ENCODE measurements around the gene IL17RD. TPM values are rescaled to one million over a fixed set of nuclear protein-coding genes. Genes with fewer than 3 reads are reported as not detected.

The IL17RD gene
- total and polyA plus RNA-seq, 2 donors (not counting 1 experiment from before 2014, with no cell fraction given), result 0.05 TPM; not detected in 1

DNA sequence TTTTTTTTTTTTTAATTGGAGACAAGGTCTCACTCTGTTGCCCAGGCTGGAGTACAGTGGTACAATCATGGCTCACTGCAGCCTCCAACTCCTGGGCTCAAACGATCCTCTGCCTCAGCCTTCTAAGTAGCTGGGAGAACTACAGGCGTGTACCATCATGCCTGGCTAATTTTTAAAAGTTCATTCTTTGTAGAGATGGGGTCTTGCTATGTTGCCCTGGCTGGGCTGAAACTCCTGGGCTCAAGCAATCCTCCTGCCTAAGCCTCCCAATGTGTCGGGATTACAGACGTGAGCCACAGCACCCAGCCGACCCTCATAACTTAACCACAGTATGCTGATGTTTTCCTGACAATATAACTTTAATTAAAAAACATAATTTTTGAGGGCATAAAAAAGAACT lies 24.3 kb downstream of the IL17RD start:
- Mint-ChIP-seq H3K27ac (no peak overlapping the region), H3K4me3 (no peak overlapping the region), H3K9me3 (ENCODE audit: insufficient read depth) (no peaks in the 10 kb centered on the region), H3K4me1 (no peaks in the 10 kb centered on the region), H3K27me3 (peaks cover 53% of the 10 kb centered on the region)
- Histone ChIP-seq H2AFZ (ENCODE audit: insufficient read depth, low read depth, low read length, poor library complexity, severe bottlenecking) (no peak overlapping the region), H3K27me3 (replicated peaks in 1 of 4; ENCODE audit: control extremely low read depth in 1 of 4, control insufficient read depth in 3 of 4, insufficient read depth in 4 of 4, low read length in 3 of 4) (peaks cover 0 to 12% (median 2%) of the 10 kb centered on the region in 4 experiments), H3K27ac (ENCODE audit: low read length in 2 of 2) (no peak overlapping the region), H3K79me2 (ENCODE audit: control insufficient read depth, insufficient read depth, low read length) (no peaks in the 10 kb centered on the region), H3K36me3 (replicated peaks in 1 of 2; ENCODE audit: control extremely low read depth in 1 of 2, control insufficient read depth in 1 of 2, extremely low read depth in 1 of 2, insufficient read depth in 2 of 2, low read length in 1 of 2) (no peaks in the 10 kb centered on the region), H4K20me1 (ENCODE audit: control insufficient read depth, insufficient read depth, low read length, poor library complexity, severe bottlenecking) (no peaks in the 10 kb centered on the region), H3K9ac (ENCODE audit: low read length) (no peak overlapping the region), H3K4me2 (replicated peaks; ENCODE audit: low read depth, low read length, poor library complexity, severe bottlenecking) (no peak overlapping the region), H3K4me3 (ENCODE audit: control extremely low read depth in 1 of 5, extremely low read depth in 1 of 5, insufficient read depth in 1 of 5, low read depth in 2 of 5, low read length in 4 of 5) (no peak overlapping the region), H3K9me3 (ENCODE audit: control extremely low read depth in 1 of 3, control insufficient read depth in 2 of 3, insufficient read depth in 1 of 3, low read length in 2 of 3) (no peaks in the 10 kb centered on the region), H3K4me1 (ENCODE audit: control insufficient read depth in 2 of 2, insufficient read depth in 2 of 2, low read length in 2 of 2) (no peaks in the 10 kb centered on the region)
- intact Hi-C loops (cut with micrococcal nuclease), result no loop called here
- ChIA-PET POLR2A (no interaction called here), CTCF (interaction anchor here (1.4 kb wide), 1 partner anchor 29 kb away, joined by 3 read pairs; no protein-coding TSS in a partner anchor)
- ATAC-seq (ENCODE audit: low read depth), result no peak
- DNase-seq, result no peak
- TF ChIP-seq, protein P1, sequence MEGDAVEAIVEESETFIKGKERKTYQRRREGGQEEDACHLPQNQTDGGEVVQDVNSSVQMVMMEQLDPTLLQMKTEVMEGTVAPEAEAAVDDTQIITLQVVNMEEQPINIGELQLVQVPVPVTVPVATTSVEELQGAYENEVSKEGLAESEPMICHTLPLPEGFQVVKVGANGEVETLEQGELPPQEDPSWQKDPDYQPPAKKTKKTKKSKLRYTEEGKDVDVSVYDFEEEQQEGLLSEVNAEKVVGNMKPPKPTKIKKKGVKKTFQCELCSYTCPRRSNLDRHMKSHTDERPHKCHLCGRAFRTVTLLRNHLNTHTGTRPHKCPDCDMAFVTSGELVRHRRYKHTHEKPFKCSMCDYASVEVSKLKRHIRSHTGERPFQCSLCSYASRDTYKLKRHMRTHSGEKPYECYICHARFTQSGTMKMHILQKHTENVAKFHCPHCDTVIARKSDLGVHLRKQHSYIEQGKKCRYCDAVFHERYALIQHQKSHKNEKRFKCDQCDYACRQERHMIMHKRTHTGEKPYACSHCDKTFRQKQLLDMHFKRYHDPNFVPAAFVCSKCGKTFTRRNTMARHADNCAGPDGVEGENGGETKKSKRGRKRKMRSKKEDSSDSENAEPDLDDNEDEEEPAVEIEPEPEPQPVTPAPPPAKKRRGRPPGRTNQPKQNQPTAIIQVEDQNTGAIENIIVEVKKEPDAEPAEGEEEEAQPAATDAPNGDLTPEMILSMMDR (IDR thresholded peaks at IDR 0.05), result no peak
- TF ChIP-seq EZH2 (IDR thresholded peaks at IDR 0.05; ENCODE audit: borderline replicate concordance, insufficient read depth, low read depth, low read length, poor library complexity, severe bottlenecking), result no peak
- WGBS (ENCODE audit: insufficient coverage), result no CpG with 5 or more reads among the region's 5 CpGs

DNA sequence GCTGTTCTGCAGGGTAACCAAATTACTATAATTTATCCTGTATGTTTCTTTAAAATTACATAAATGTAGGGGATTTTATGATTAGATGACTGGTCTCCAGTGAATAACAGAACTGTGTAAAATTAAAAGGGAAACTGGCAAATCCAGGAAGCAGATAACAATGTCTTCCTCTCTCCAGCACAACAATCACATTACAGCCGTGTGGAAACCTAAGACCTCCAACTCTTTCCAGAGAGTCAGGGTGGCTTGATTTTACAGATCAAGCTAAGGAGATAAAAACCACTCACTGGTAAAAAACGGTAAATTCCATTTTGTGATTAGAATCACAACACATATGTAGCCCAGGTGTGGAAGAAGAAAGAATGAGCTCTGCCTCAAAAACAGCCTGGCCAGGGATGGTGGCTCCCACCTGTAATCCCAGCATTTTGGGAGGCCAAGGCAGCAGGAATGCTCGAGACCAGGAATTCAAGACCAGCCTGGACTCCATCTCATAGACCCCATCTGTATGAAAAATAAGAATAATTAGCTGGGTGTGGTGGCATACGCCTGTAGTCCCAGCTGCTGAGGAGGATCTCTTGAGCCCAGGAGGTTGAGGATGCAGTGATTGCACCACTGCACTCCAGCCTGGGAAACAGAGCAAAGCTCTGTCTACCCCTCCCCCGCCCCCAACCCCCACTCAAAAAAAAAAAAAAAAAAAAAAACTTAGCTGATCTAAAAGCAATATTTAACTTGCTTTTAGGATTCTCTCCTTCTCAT lies 29.0 kb downstream of the IL17RD start:
- WGBS (ENCODE audit: insufficient coverage), result no CpG with 5 or more reads among the region's 5 CpGs
- no peak for TF ChIP-seq EZH2 (IDR thresholded peaks at IDR 0.05; ENCODE audit: borderline replicate concordance, insufficient read depth, low read depth, low read length, poor library complexity, severe bottlenecking)
- TF ChIP-seq, protein P1 (IDR thresholded peaks at IDR 0.05), result no peak
- no peaks in the 10 kb centered on the region for H3K9me3 Mint-ChIP-seq (ENCODE audit: insufficient read depth)
- no peaks in the 10 kb centered on the region for H3K4me1 Mint-ChIP-seq
- Histone ChIP-seq H3K27ac (ENCODE audit: low read length in 2 of 2) (no peak overlapping the region), H3K4me2 (replicated peaks; ENCODE audit: low read depth, low read length, poor library complexity, severe bottlenecking) (no peak overlapping the region), H4K20me1 (ENCODE audit: control insufficient read depth, insufficient read depth, low read length, poor library complexity, severe bottlenecking) (no peaks in the 10 kb centered on the region), H3K4me1 (ENCODE audit: control insufficient read depth in 2 of 2, insufficient read depth in 2 of 2, low read length in 2 of 2) (no peaks in the 10 kb centered on the region), H3K9me3 (ENCODE audit: control extremely low read depth in 1 of 3, control insufficient read depth in 2 of 3, insufficient read depth in 1 of 3, low read length in 2 of 3) (no peaks in the 10 kb centered on the region), H3K27me3 (replicated peaks in 1 of 4; ENCODE audit: control extremely low read depth in 1 of 4, control insufficient read depth in 3 of 4, insufficient read depth in 4 of 4, low read length in 3 of 4) (no peaks in the 10 kb centered on the region), H2AFZ (ENCODE audit: insufficient read depth, low read depth, low read length, poor library complexity, severe bottlenecking) (no peak overlapping the region), H3K9ac (ENCODE audit: low read length) (no peak overlapping the region), H3K4me3 (ENCODE audit: control extremely low read depth in 1 of 5, extremely low read depth in 1 of 5, insufficient read depth in 1 of 5, low read depth in 2 of 5, low read length in 4 of 5) (no peak overlapping the region), H3K79me2 (ENCODE audit: control insufficient read depth, insufficient read depth, low read length) (no peaks in the 10 kb centered on the region), H3K36me3 (replicated peaks in 1 of 2; ENCODE audit: control extremely low read depth in 1 of 2, control insufficient read depth in 1 of 2, extremely low read depth in 1 of 2, insufficient read depth in 2 of 2, low read length in 1 of 2) (no peaks in the 10 kb centered on the region)
- POLR2A ChIA-PET, result no interaction called here
- CTCF ChIA-PET, result interaction anchor here (1.6 kb wide), 1 partner anchor 10 kb away, joined by 4 read pairs; no protein-coding TSS in a partner anchor
- H3K4me3 Mint-ChIP-seq, result no peak overlapping the region
- peaks cover 28% of the 10 kb centered on the region for H3K27me3 Mint-ChIP-seq
- intact Hi-C loops (cut with micrococcal nuclease), result no loop called here
- DNase-seq (no peak), ATAC-seq (ENCODE audit: low read depth) (no peak)
- no peak overlapping the region for H3K27ac Mint-ChIP-seq

Measured in B cell (primary cell).